K562 (cell line): ENCODE results near the gene TMEM191B. TPM values are rescaled to one million over a fixed set of nuclear protein-coding genes. Genes with fewer than 3 reads are reported as not detected.
A peak's percentile ranks its signal among the peaks of the same experiment; 100 is the strongest.
"Not testable (repeated sequence)": the region's sequence is repeated elsewhere in the genome, so short reads cannot be mapped to it uniquely, and the experiment has no call there.

Experiments used
- ATAC-seq: fragments of 200-7000 bp; cut with Tn5 transposase; 3 replicates; pipeline ENCODE4 v1.9.1; 2020; ENCODE audit warnings: moderate library complexity
- BruUV-seq: library from RNA; stranded (reverse); fragments of 400-500 nt; replicated peaks from 2 replicates; lab custom pipeline; 2021; lab: Mats Ljungman, UMichigan
- CTCF ChIA-PET: fragments of 300-600 bp; formaldehyde crosslinking; extraction: SDS; loops from one replicate; lab custom pipeline; 2021; ENCODE audit warnings: low intra/inter-chr PET ratio; lab: Yijun Ruan, JAX
- POLR2A ChIA-PET: fragments of 300-600, 350-650 bp; sonication (Branson Sonifier 250); formaldehyde crosslinking; extraction: SDS; loops from one replicate; lab custom pipeline; 2021; ENCODE audit warnings: antibody characterized with exemption, inconsistent platforms; lab: Yijun Ruan, JAX
- DNase-seq, 4 experiments: peaks; one replicate each; pipeline versions ENCODE4 v3.0.0 to v3.0.0-alpha.2; 2011 to 2018; ENCODE audit warnings: low spot score in 3 of 4, mixed read lengths in 3 of 4; ENCODE audit errors: extremely low read depth in 1 of 4
- FAIRE-seq: peaks from 2 replicates; lab custom pipeline; 2011; peaks lifted over from hg19 to GRCh38; lab: Jason Lieb, UNC
- H2AFZ ChIP-seq: 2 replicates; pipeline ENCODE4 v1.6.0; 2011; ENCODE audit warnings: low read depth, low read length, control low read depth, inconsistent platforms
- H3K27ac ChIP-seq: fragments of 200-600 bp; 3 replicates; pipeline ENCODE4 v1.8.0; 2011; ENCODE audit warnings: low read depth, mild to moderate bottlenecking, control low read depth, inconsistent platforms, low read length, moderate library complexity, mixed read lengths; ENCODE audit errors: extremely low read depth
- H3K27me3 ChIP-seq, 2 experiments: fragments of 300-600 bp in 1 of 2; 2 replicates in 1 of 2; 3 replicates in 1 of 2; pipeline versions ENCODE4 v1.6.0 to v1.8.0; 2011; ENCODE audit warnings: inconsistent platforms in 2 of 2, low read length in 2 of 2, mild to moderate bottlenecking in 1 of 2, mixed read lengths in 1 of 2, moderate library complexity in 1 of 2; ENCODE audit not compliant: control insufficient read depth in 2 of 2, insufficient read depth in 2 of 2
- H3K36me3 ChIP-seq: fragments of 300-600 bp; 3 replicates; pipeline ENCODE4 v1.8.0; 2011; ENCODE audit warnings: mild to moderate bottlenecking, low read length, inconsistent platforms; ENCODE audit not compliant: control insufficient read depth, insufficient read depth
- H3K4me1 ChIP-seq, 2 experiments: fragments of 200-600 bp in 1 of 2; replicated peaks in 1 of 2; 2 replicates in 1 of 2; 3 replicates in 1 of 2; pipeline versions ENCODE4 v1.5.1 to v1.8.0; 2011; ENCODE audit warnings: inconsistent platforms in 2 of 2, low read length in 2 of 2, mild to moderate bottlenecking in 1 of 2, mixed read lengths in 1 of 2, moderate library complexity in 1 of 2; ENCODE audit not compliant: control insufficient read depth in 2 of 2, insufficient read depth in 2 of 2
- H3K4me2 ChIP-seq: 2 replicates; pipeline ENCODE4 v1.6.1; 2011; ENCODE audit warnings: low read length, control low read depth, inconsistent platforms, mixed read lengths; ENCODE audit not compliant: insufficient read depth
- H3K4me3 ChIP-seq: fragments of 200-600 bp; sonication (generic), shearing (Covaris generic); 2 replicates; pipeline ENCODE4 v1.5.1; 2016; ENCODE audit warnings: control low read depth, inconsistent platforms
- H3K79me2 ChIP-seq: fragments of 200-600 bp; 3 replicates; pipeline ENCODE4 v1.8.0; 2011; ENCODE audit warnings: low read length, inconsistent platforms; ENCODE audit not compliant: control insufficient read depth, insufficient read depth
- H3K9ac ChIP-seq, 2 experiments: 2 replicates each; pipeline versions ENCODE4 v1.6.0 to v1.6.1; 2011; ENCODE audit warnings: low read depth in 2 of 2, low read length in 2 of 2, control low read depth in 1 of 2, inconsistent platforms in 1 of 2, mild to moderate bottlenecking in 1 of 2, mixed read lengths in 1 of 2; ENCODE audit not compliant: insufficient read depth in 1 of 2
- H3K9me1 ChIP-seq: one replicate; pipeline ENCODE4 v1.6.0; 2011; ENCODE audit warnings: inconsistent platforms, mild to moderate bottlenecking, low read length, moderate library complexity; ENCODE audit not compliant: control insufficient read depth, insufficient read depth
- H3K9me3 ChIP-seq: replicated peaks from 2 replicates; pipeline ENCODE4 v1.5.1; 2011; ENCODE audit warnings: low read depth, low read length, inconsistent platforms; ENCODE audit not compliant: control insufficient read depth, insufficient read depth
- H4K20me1 ChIP-seq: replicated peaks from 2 replicates; pipeline ENCODE4 v1.6.1; 2011; ENCODE audit warnings: low read length, inconsistent platforms, mixed read lengths; ENCODE audit not compliant: control insufficient read depth, insufficient read depth
- CXXC5 ChIP-seq: fragments of 250-450 bp; sonication (Bioruptor Pico); IDR thresholded peaks from 2 replicates; pipeline ENCODE4 v1.8.0; 2022; ENCODE audit warnings: inconsistent platforms, mild to moderate bottlenecking, moderate library complexity
- EGR1 ChIP-seq: fragments of 450-650 bp; conservative IDR thresholded peaks from 2 replicates; pipeline ENCODE4 v1.6.1; 2017; ENCODE audit warnings: mild to moderate bottlenecking
- MNT ChIP-seq, 2 experiments: fragments of 450-650 bp; conservative IDR thresholded peaks; 2 replicates each; pipeline ENCODE4 v1.6.1; 2017; ENCODE audit warnings: mild to moderate bottlenecking in 2 of 2, moderate library complexity in 2 of 2
- SMAD4 ChIP-seq: fragments of 250-450 bp; sonication (Bioruptor Pico); conservative IDR thresholded peaks from 2 replicates; pipeline ENCODE4 v1.8.0; 2021; ENCODE audit warnings: inconsistent platforms, mild to moderate bottlenecking, moderate library complexity
- whole genome bisulfite sequencing: fragments of 100-300 bp; shearing (Covaris generic); methylation state at CpG from one replicate; pipeline ENCODE4 v1.1.6; 2016; ENCODE audit warnings: low coverage, mixed read lengths; ENCODE audit not compliant: insufficient coverage; ENCODE audit errors: missing lambda C conversion rate; 5-methylcytosine and 5-hydroxymethylcytosine counted together
- in situ Hi-C: fragments of 300-500 bp; cut with MboI; formaldehyde crosslinking; loops from 4 replicates; pipeline ENCODE4 v1.15.0; 2018; ENCODE audit warnings: inconsistent platforms, mixed read lengths
- intact Hi-C: fragments of 100-400 bp; cut with micrococcal nuclease; formaldehyde crosslinking; loops from 2 replicates; pipeline ENCODE4 v1.14.2; 2022
- polyA plus RNA-seq, 8 experiments: library from polyadenylated mRNA; depleted of rRNA in 4 of 8; stranded (reverse) in 5 of 8; unstranded in 3 of 8; fragments of >200 nt; fragmentation: Nextera tagmentation in 2 of 8; fragmentation: Illumina TruSeq in 1 of 8; extraction: Ambion mirVana in 2 of 8; extraction: Trizol in 1 of 8; gene quantifications; 2 replicates each; pipeline versions ENCODE4 v1.2.1 to v1.2.3, GENCODE V29; 2011 to 2014; ENCODE audit warnings: inconsistent platforms in 1 of 8, missing spikeins in 1 of 8
- total RNA-seq, 7 experiments: library from RNA; depleted of rRNA in 6 of 7; stranded (reverse); fragments of >200 nt in 6 of 7; fragmentation: Illumina TruSeq in 2 of 7; extraction: Trizol in 2 of 7; gene quantifications; 2 replicates each; pipeline versions ENCODE4 v1.2.1 to v1.2.3, GENCODE V29; 2011 to 2021; ENCODE audit warnings: low replicate concordance in 1 of 7

Gene TMEM191B
- total and polyA plus RNA-seq, 9 of the 15 experiments (the other 6 are each of a cell fraction or from before 2014, with no cell fraction given) = 0.61 to 3.9 (median 0.65) TPM; not detected in 4

- H3K4me2 ChIP-seq, H3K9ac ChIP-seq, ATAC-seq, POLR2A ChIA-PET, H2AFZ ChIP-seq, H3K4me1 ChIP-seq, H4K20me1 ChIP-seq, H3K9me3 ChIP-seq, H3K27ac ChIP-seq, H3K4me3 ChIP-seq, H3K79me2 ChIP-seq, BruUV-seq, CTCF ChIA-PET, H3K27me3 ChIP-seq, H3K9me1 ChIP-seq, in situ Hi-C loops, FAIRE-seq, H3K36me3 ChIP-seq, DNase-seq, intact Hi-C loops: not testable (repeated sequence)
- WGBS = no CpG with 5 or more reads among the region's 9 CpGs
Measured at GRCh38 chr22:18575686-18576085, 48.1 kb downstream of the TMEM191B start.

- H3K79me2 ChIP-seq, POLR2A ChIA-PET, H3K36me3 ChIP-seq, in situ Hi-C loops, BruUV-seq, H3K9me3 ChIP-seq, intact Hi-C loops, H4K20me1 ChIP-seq, H3K27me3 ChIP-seq, H3K9ac ChIP-seq, H3K4me1 ChIP-seq, H2AFZ ChIP-seq, H3K9me1 ChIP-seq, DNase-seq, H3K4me2 ChIP-seq, CTCF ChIA-PET: not testable (repeated sequence)
- ATAC-seq = peak; percentile 78
- WGBS = no CpG with 5 or more reads among the region's 88 CpGs
- TF ChIP-seq MNT (conservative IDR thresholded peaks at IDR 0.05) (0 out of 4 replicates have a peak, but pooled peaks of 1 of the 2 experiments have one; percentile 20), SMAD4 (CRISPR knock-in tag) (peak; percentile 50; the same call in 1 of the 2 replicates), CXXC5 (peak; percentile 32; the same call in 1 of the 2 replicates), EGR1 (peak; percentile 34; the same call in 1 of the 2 replicates)
- TF ChIP-seq, all 486 proteins: peak for 4; not testable (repeated sequence) for 482
- not testable (repeated sequence) for FAIRE-seq, H3K4me3 ChIP-seq, H3K27ac ChIP-seq
Measured at GRCh38 chr22:18577090-18577818, 49.7 kb downstream of the TMEM191B start.

- CTCF ChIA-PET, H3K79me2 ChIP-seq, BruUV-seq, H3K9me1 ChIP-seq, H3K27me3 ChIP-seq, H3K9ac ChIP-seq, FAIRE-seq, H3K36me3 ChIP-seq, in situ Hi-C loops, H3K27ac ChIP-seq, H3K4me2 ChIP-seq, DNase-seq, H3K9me3 ChIP-seq, H3K4me3 ChIP-seq, intact Hi-C loops, H2AFZ ChIP-seq, H3K4me1 ChIP-seq, H4K20me1 ChIP-seq, POLR2A ChIA-PET: not testable (repeated sequence)
- ATAC-seq = peak; percentile 71
- WGBS = no CpG with 5 or more reads among the region's 53 CpGs
Measured at GRCh38 chr22:18577847-18578246, 50.2 kb downstream of the TMEM191B start.
